Prostate gland (tissue), 2 donors: ENCODE measurements around the gene PCDH9. TPM values are rescaled to one million over a fixed set of nuclear protein-coding genes. Genes with fewer than 3 reads are reported as not detected.

Experiments used
- DNase-seq: peaks from one replicate; pipeline ENCODE4 v3.0.0-alpha.2; 2019; ENCODE audit warnings: low spot score
- H3K27ac ChIP-seq, 2 donors: fragments of 200-600 bp; sonication (generic); 2 replicates each; pipeline ENCODE4 v1.5.1; 2017 to 2019
- H3K27me3 ChIP-seq: fragments of 200-600 bp; sonication (generic); replicated peaks from 2 replicates; pipeline ENCODE4 v1.5.1; 2019; ENCODE audit not compliant: insufficient read depth
- H3K36me3 ChIP-seq, 2 donors: fragments of 200-600 bp; sonication (generic); 1 replicate in 1 of 2; 2 replicates in 1 of 2; pipeline versions ENCODE4 v1.5.1 to v1.8.1; 2017 to 2019
- H3K4me1 ChIP-seq: fragments of 200-600 bp; sonication (generic); replicated peaks from 2 replicates; pipeline ENCODE4 v1.5.1; 2019
- H3K4me3 ChIP-seq, 2 donors: fragments of 200-600 bp; sonication (generic); 2 replicates each; pipeline ENCODE4 v1.5.1; 2017 to 2019
- H3K9me3 ChIP-seq: fragments of 200-600 bp; sonication (generic); 2 replicates; pipeline ENCODE4 v1.5.1; 2017
- CTCF ChIP-seq, 4 experiments: fragments of 200-600 bp in 2 of 4; fragments of 450-650 bp in 2 of 4; sonication (generic) in 2 of 4; IDR thresholded peaks; 1 replicate in 3 of 4; 2 replicates in 1 of 4; pipeline ENCODE4 v1.5.1; 2016 to 2019; ENCODE audit warnings: antibody characterized with exemption in 4 of 4, mild to moderate bottlenecking in 2 of 4, moderate library complexity in 2 of 4
- POLR2A ChIP-seq: fragments of 450-650 bp; IDR thresholded peaks from one replicate; pipeline ENCODE4 v1.6.1; 2016; ENCODE audit warnings: antibody characterized with exemption, mild to moderate bottlenecking
- POLR2AphosphoS5 ChIP-seq: sonication (generic); formaldehyde crosslinking; IDR thresholded peaks from one replicate; pipeline ENCODE4 v1.6.1; 2017; ENCODE audit warnings: antibody characterized with exemption
- WGBS: methylation state at CpG from one replicate; pipeline ENCODE4 v1.1.5; 2018; 5-methylcytosine and 5-hydroxymethylcytosine counted together
- intact Hi-C: fragments of 100-400 bp; cut with DNase I; formaldehyde crosslinking; loops from one replicate; pipeline ENCODE4 v1.14.2; 2022
- total RNA-seq, 2 donors: library from RNA; depleted of rRNA; stranded (reverse); fragments of >200 nt; gene quantifications; one replicate each; pipeline ENCODE4 v1.1.0, GENCODE V29; 2016

Gene PCDH9
- total RNA-seq, 2 donors from 2014 or later = 1.8 to 5.5 TPM

DNA sequence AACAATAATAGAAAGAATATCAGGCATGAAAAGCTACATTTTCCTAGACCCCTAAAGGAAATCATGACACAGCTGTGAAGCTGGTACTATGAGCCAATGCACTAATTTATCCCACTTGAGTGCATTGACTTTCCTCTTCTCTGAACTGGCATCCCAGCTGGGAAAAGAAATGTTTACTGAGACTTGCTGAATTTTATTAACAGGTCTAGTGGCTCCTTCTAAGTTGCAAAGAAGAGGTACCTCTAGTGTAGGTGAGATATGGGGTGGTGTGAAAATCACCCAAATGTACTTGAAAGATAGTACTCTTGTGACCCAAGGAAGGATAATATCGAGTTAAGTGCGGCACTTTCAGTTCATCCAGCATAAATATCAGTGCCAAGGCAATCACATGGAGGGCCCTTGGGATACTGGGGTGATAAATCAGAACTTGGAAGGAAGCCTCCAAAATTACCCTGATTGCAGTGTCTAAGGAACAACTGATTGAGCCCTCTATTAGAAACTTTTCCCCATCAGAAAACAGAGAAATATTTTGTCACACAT, 369.2 kb downstream of the PCDH9 start:
- no peaks in the 10 kb centered on the region for H3K9me3 ChIP-seq
- H3K27ac ChIP-seq = no peak overlapping the region
- WGBS = 68% methylated on average over 2 of the region's 2 CpGs
- H3K27me3 ChIP-seq = no peaks in the 10 kb centered on the region
- DNase-seq = no peak
- H3K36me3 ChIP-seq = no peaks in the 10 kb centered on the region
- intact Hi-C loops = no loop called here
- no peak overlapping the region for H3K4me3 ChIP-seq
- H3K4me1 ChIP-seq = no peaks in the 10 kb centered on the region
- no peak for TF ChIP-seq POLR2A
- TF ChIP-seq POLR2AphosphoS5 = no peak
- TF ChIP-seq CTCF (IDR thresholded peaks at IDR 0.05) = no peak

DNA sequence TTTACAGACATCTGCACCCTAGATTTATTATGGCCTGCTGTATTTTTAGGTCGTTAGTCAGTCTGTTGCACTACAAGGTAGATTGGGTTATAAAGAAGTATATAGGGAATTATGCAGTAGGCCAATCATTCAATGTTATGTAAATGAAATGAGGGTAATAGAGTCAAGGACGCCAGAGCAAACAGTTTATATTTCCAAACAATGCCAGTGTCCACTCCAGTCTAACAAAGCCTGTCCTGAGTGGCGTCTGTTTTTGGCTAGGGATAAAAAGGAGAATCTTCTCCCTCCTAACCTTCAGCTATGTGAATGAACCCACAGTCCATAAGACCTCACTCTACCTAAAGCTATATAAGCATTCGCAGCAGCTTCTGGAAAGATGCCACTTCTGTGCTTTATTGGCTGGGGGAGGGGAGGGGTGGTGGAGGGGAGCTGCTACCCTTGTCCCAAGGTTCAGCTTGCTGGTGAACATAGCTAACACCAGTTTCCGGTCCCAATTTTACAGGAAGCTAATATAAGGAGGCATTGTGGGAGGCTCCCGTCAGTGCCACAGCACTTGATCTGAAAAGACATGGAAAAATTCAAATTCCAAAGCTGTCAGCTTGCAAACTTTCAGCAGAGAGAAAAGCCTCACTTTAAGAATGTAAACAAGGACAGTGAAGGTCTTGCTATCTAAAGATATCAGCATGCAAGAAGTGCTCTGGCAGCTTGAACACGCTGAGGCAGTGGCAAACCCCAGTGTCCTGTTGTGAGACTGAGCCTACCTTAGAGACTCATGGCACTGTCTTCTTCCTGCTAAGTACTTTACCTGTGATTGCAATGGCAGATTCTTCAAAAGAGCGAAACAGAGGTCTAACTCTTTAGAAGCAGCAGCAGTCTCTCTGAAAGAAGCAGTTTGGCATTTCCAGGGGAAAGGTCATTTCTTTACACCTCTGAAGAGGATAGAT, 369.9 kb downstream of the PCDH9 start:
- WGBS = 82% methylated on average over 8 of the region's 8 CpGs
- intact Hi-C loops = no loop called here
- Histone ChIP-seq H3K4me3 (no peak overlapping the region), H3K27me3 (no peaks in the 10 kb centered on the region), H3K4me1 (no peaks in the 10 kb centered on the region), H3K36me3 (no peaks in the 10 kb centered on the region), H3K27ac (no peak overlapping the region), H3K9me3 (no peaks in the 10 kb centered on the region)
- DNase-seq = no peak
- TF ChIP-seq POLR2AphosphoS5 (no peak), POLR2A (no peak), CTCF (IDR thresholded peaks at IDR 0.05) (no peak)

GRCh38 chr13:66859078-66859477, 371.1 kb downstream of the PCDH9 start:
- intact Hi-C loops = no loop called here
- WGBS = 75% methylated on average over 2 of the region's 2 CpGs
- Histone ChIP-seq H3K9me3 (no peaks in the 10 kb centered on the region), H3K36me3 (no peaks in the 10 kb centered on the region), H3K4me1 (no peaks in the 10 kb centered on the region), H3K27me3 (no peaks in the 10 kb centered on the region), H3K27ac (no peak overlapping the region), H3K4me3 (no peak overlapping the region)
- no peak for DNase-seq
- TF ChIP-seq POLR2A (no peak), CTCF (IDR thresholded peaks at IDR 0.05) (no peak), POLR2AphosphoS5 (no peak)

DNA sequence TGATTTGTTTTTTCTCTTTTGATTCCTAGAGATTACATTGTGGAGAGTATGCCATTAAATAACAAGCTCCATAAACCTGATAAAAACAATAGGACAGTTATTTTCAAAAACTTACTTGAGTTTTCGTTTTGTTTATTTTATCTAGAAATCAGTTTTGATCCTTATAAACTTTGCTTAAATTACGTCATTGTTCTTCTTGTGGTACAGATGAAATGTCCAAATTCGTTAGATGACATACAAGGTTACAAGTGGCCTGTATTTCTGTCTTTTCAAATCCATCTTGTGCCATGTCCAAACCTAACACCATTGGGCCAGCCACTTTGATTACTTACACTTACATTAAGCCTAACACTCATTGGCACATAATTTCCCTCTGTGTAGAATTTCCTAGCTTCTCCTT, 372.0 kb downstream of the PCDH9 start:
- Histone ChIP-seq H3K4me1 (no peaks in the 10 kb centered on the region), H3K36me3 (no peaks in the 10 kb centered on the region), H3K27me3 (no peaks in the 10 kb centered on the region), H3K9me3 (no peaks in the 10 kb centered on the region), H3K27ac (no peak overlapping the region), H3K4me3 (no peak overlapping the region)
- WGBS = 48% methylated on average over 3 of the region's 3 CpGs
- TF ChIP-seq CTCF (IDR thresholded peaks at IDR 0.05) (no peak), POLR2A (no peak), POLR2AphosphoS5 (no peak)
- intact Hi-C loops = no loop called here
- DNase-seq = no peak

- H3K4me3 ChIP-seq = no peak overlapping the region
- DNase-seq = no peak
- H3K36me3 ChIP-seq = no peaks in the 10 kb centered on the region
- 89% methylated on average over 1 of the region's 1 CpG for WGBS
- TF ChIP-seq POLR2AphosphoS5 (no peak), POLR2A (no peak), CTCF (IDR thresholded peaks at IDR 0.05) (no peak)
- H3K27me3 ChIP-seq = no peaks in the 10 kb centered on the region
- intact Hi-C loops = no loop called here
- no peaks in the 10 kb centered on the region for H3K9me3 ChIP-seq
- no peak overlapping the region for H3K27ac ChIP-seq
- H3K4me1 ChIP-seq = no peaks in the 10 kb centered on the region
These were observed 375.0 kb downstream of the PCDH9 start for GRCh38 chr13:66855131-66855530.
